Activated CD4-positive, alpha-beta T cell treated with anti-CD3 and anti-CD28 coated beads for 36 hours (primary cell): ENCODE results near the gene CTSZ. TPM values are rescaled to one million over a fixed set of nuclear protein-coding genes. Genes with fewer than 3 reads are reported as not detected.
A peak's percentile ranks its signal among the peaks of the same experiment; 100 is the strongest.
"Not testable (repeated sequence)": the region's sequence is repeated elsewhere in the genome, so short reads cannot be mapped to it uniquely, and the experiment has no call there.

Experiments
- ATAC-seq: fragments of 200-7000 bp; cut with Tn5 transposase; one replicate; pipeline ENCODE4 v1.10.0; 2021; ENCODE audit warnings: mild to moderate bottlenecking, moderate library complexity
- CTCF ChIA-PET: fragments of 350-600 bp; sonication (Branson Sonifier 250); formaldehyde crosslinking; loops from one replicate; lab custom pipeline; 2021; ENCODE audit warnings: antibody characterized with exemption; lab: Charles Lee
- POLR2A ChIA-PET: fragments of 350-600 bp; sonication (Branson Sonifier 250); formaldehyde crosslinking; loops from one replicate; lab custom pipeline; 2021; ENCODE audit warnings: antibody characterized with exemption, inconsistent platforms; lab: Charles Lee
- DNase-seq: peaks from one replicate; pipeline ENCODE4 v3.0.0-alpha.2; 2020
- H3K27ac Mint-ChIP-seq: one replicate; pipeline ENCODE4 v1.8.0; 2021; ENCODE audit warnings: mixed read lengths
- H3K27me3 Mint-ChIP-seq: one replicate; pipeline ENCODE4 v1.8.0; 2021; ENCODE audit warnings: mixed read lengths
- H3K36me3 Mint-ChIP-seq: one replicate; pipeline ENCODE4 v1.8.0; 2021; ENCODE audit warnings: low read depth, mixed read lengths
- H3K4me1 Mint-ChIP-seq: one replicate; pipeline ENCODE4 v1.8.0; 2021; ENCODE audit warnings: mixed read lengths
- H3K4me3 Mint-ChIP-seq: one replicate; pipeline ENCODE4 v1.8.0; 2021; ENCODE audit warnings: mild to moderate bottlenecking, moderate library complexity, mixed read lengths
- H3K9me3 Mint-ChIP-seq: one replicate; pipeline ENCODE4 v1.8.0; 2021; ENCODE audit warnings: low read depth, mixed read lengths
- intact Hi-C, 2 experiments: fragments of 100-400 bp; cut with DNase I in 1 of 2; cut with micrococcal nuclease in 1 of 2; formaldehyde crosslinking; loops; one replicate each; pipeline versions ENCODE4 v1.14.2 to v1.15.1; 2022 to 2024; cut with DNase I, micrococcal nuclease
- total RNA-seq, 2 experiments: library from RNA; stranded (reverse); gene quantifications; one replicate each; pipeline ENCODE4 v1.2.3, GENCODE V29; 2021

Gene CTSZ
- total RNA-seq, 2 experiments from 2014 or later, result 26.6 to 29.4 TPM

DNA sequence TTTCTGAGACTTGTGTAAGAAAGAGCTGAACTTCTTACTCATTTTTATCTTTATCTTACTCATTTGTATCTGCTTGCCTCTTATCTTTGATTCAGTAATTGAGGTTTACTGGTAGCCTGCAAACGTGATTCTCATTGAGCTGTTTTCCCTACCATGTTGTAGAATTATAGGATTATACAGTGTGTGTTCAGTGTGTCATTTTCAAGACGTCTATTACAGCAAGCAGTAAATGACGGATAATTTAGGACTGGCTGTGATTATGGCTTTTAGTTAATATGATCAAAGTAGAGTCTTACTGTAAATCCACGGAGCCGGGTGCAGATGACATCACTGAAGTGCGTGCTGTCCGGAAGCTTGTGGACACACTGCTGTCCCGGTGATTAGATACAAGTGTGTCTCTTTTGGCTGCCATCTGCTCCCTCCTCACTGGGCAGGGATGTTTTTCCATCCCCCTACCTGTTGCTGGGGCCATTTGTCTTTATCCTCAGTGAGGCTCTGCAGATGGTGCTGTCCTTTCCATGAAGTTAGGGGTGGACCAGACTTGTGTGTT is 20.0 kb downstream of the CTSZ start:
- Mint-ChIP-seq H3K9me3 (no peaks in the 10 kb centered on the region), H3K36me3 (peaks cover 76% of the 10 kb centered on the region), H3K4me3 (no peak overlapping the region), H3K27me3 (no peaks in the 10 kb centered on the region), H3K27ac (peak overlapping the region; percentile 87), H3K4me1 (peaks cover 44% of the 10 kb centered on the region)
- ATAC-seq, result peak; percentile 59
- POLR2A ChIA-PET, result interaction anchor here (0.7 to 0.8 kb wide), 2 partner anchors 45 to 93 kb away, joined by 3 to 4 read pairs; partner anchors contain the start of gene ATP5F1E
- CTCF ChIA-PET, result interaction anchor here (0.7 kb wide), 1 partner anchor 45 kb away, joined by 5 read pairs; the partner anchor contains the start of gene ATP5F1E
- no peak for DNase-seq
- intact Hi-C loops, result no loop called here

DNA sequence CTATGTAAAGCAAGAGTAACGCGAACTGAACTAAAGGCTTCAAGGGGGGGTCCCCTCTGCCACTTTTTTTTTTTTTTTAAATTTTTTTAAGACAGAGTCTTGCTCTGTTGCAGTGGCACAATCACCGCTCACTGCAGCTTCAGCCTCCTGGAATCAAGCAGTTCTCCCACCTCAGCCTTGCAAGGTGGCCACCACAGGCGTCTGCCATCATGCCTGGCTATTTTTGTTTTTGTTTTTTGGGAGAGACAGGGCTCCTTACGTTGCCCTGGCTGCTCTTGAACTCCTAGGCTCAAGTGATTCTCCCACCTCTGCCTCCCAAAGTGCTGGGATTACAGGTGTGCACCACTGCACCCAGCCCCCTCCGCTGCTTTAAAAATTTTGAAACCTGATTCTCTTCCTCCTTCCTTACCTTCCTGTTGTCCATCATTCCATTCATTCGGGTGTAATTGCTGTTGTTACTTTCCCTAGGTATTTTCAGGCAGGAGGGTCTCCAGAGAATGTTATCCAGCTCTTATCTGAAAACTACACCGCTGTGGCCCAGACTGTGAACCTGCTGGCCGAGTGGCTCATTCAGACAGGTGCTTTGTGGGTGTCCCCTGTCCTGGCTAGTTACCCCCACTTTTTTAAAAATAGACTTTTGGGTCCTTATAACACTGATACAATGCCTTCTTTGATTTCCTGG is 20.6 kb downstream of the CTSZ start:
- POLR2A ChIA-PET, result interaction anchor here (0.7 to 0.8 kb wide), 2 partner anchors 46 to 92 kb away, joined by 3 to 4 read pairs; partner anchors contain the start of gene ATP5F1E
- peaks cover 73% of the 10 kb centered on the region for H3K36me3 Mint-ChIP-seq

DNA sequence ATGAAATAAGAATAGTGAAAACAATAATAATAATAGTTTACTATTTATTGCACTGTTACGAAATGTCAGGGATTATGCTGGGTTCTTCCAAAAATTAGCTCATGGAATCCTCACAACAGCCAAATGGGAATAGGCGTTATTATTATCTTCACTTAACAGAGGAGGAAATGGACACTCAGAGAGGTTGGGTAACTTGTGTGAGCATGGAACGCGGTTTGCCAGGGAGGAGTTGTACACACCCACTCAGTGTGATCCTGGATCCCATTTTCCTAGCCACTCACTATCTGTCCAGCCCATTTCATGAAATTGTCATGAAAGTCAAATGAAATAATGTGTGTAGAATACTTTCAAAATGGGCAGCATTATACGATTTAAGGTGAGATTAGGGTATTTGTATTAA is 21.4 kb downstream of the CTSZ start:
- no peak for ATAC-seq
- ChIA-PET CTCF (interaction anchor here (0.8 kb wide), 1 partner anchor 236 kb away, joined by 3 read pairs; no protein-coding TSS in a partner anchor), POLR2A (interaction anchor here (1.8 kb wide), 1 partner anchor 46 kb away, joined by 4 read pairs; the partner anchor contains the start of gene ATP5F1E)
- Mint-ChIP-seq H3K4me1 (peaks cover 44% of the 10 kb centered on the region), H3K4me3 (no peak overlapping the region), H3K27ac (no peak overlapping the region), H3K36me3 (peaks cover 66% of the 10 kb centered on the region), H3K9me3 (no peaks in the 10 kb centered on the region), H3K27me3 (no peaks in the 10 kb centered on the region)
- intact Hi-C loops, result no loop called here
- no peak for DNase-seq

More for the DNA sequence above, 20.6 kb downstream of the CTSZ start:
- intact Hi-C loops, result no loop called here
- CTCF ChIA-PET, result interaction anchor here (0.7 to 0.8 kb wide), 2 partner anchors 45 to 236 kb away, joined by 3 to 5 read pairs; partner anchors contain the start of gene ATP5F1E
- Mint-ChIP-seq H3K27me3 (no peaks in the 10 kb centered on the region), H3K27ac (peak overlapping the region; percentile 87), H3K4me1 (peaks cover 44% of the 10 kb centered on the region), H3K4me3 (no peak overlapping the region), H3K9me3 (no peaks in the 10 kb centered on the region)
- no peak for DNase-seq
- no peak for ATAC-seq

DNA sequence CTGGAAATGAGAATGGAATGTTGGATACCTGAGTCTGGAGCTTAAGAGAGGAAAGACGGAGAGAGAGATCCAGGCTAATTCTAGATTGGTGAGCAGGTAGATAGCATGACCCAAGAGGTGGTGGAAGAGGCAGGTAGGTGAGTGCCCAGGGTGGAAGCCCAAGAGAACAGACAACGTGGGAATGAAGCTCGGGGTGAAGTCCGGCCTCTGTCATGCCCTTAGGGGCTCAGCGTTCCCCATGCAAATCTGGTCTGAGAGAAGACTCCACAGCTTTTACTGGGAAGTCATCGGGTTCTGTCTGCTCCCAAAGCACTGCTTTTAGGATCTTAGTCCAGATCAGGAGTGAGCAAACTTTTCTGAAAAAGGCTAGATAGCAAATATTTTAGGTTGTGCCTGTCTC is 22.4 kb downstream of the CTSZ start:
- Mint-ChIP-seq H3K36me3 (peaks cover 59% of the 10 kb centered on the region), H3K4me1 (peaks cover 44% of the 10 kb centered on the region), H3K9me3 (no peaks in the 10 kb centered on the region), H3K4me3 (no peak overlapping the region), H3K27me3 (no peaks in the 10 kb centered on the region), H3K27ac (peak overlapping the region; percentile 49)
- ChIA-PET CTCF (interaction anchor here (0.7 to 1.7 kb wide), 3 partner anchors 9 to 851 kb away, joined by 3 to 4 read pairs (median 3); no protein-coding TSS in a partner anchor), POLR2A (interaction anchor here (1.8 kb wide), 1 partner anchor 47 kb away, joined by 4 read pairs; the partner anchor contains the start of gene ATP5F1E)
- ATAC-seq, result no peak
- intact Hi-C loops, result loop anchor here (5.0 kb wide), 2 partner anchors 48 to 77 kb away; partner anchors contain the start of gene ATP5F1E (in 1 of the 2)
- DNase-seq, result no peak

DNA sequence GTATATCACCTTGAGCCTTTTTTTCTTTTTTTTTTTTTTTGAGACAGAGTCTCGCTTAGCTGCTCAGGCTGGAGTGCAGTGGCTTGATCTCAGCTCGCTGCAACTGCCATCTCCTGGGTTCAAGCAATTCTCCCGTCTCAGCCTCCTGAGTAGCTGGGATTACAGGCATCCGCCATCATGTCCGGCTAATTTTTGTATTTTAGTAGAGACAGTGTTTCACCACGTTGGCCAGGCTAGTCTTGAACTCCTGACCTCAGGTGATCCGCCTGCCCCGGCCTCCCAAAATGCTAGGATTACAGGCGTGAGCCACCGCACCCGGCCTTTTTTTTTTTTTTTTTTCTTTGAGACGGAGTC is 24.0 kb downstream of the CTSZ start:
- peak overlapping the region; percentile 85 for H3K4me3 Mint-ChIP-seq
- peaks cover 44% of the 10 kb centered on the region for H3K4me1 Mint-ChIP-seq
- POLR2A ChIA-PET, result interaction anchor here (1.0 to 1.2 kb wide), 3 partner anchors 20 to 109 kb away, joined by 3 to 6 read pairs (median 4); partner anchors contain the start of gene ATP5F1E
- H3K27me3 Mint-ChIP-seq, H3K9me3 Mint-ChIP-seq, H3K27ac Mint-ChIP-seq, ATAC-seq, DNase-seq: not testable (repeated sequence)
- intact Hi-C loops, result loop anchor here (5.0 kb wide), 2 partner anchors 49 to 76 kb away; partner anchors contain the start of gene ATP5F1E (in 1 of the 2)
- H3K36me3 Mint-ChIP-seq, result peaks cover 45% of the 10 kb centered on the region
- CTCF ChIA-PET, result interaction anchor here (0.8 to 1.6 kb wide), 2 partner anchors 13 to 1497 kb away, joined by 4 to 5 read pairs; no protein-coding TSS in a partner anchor

DNA sequence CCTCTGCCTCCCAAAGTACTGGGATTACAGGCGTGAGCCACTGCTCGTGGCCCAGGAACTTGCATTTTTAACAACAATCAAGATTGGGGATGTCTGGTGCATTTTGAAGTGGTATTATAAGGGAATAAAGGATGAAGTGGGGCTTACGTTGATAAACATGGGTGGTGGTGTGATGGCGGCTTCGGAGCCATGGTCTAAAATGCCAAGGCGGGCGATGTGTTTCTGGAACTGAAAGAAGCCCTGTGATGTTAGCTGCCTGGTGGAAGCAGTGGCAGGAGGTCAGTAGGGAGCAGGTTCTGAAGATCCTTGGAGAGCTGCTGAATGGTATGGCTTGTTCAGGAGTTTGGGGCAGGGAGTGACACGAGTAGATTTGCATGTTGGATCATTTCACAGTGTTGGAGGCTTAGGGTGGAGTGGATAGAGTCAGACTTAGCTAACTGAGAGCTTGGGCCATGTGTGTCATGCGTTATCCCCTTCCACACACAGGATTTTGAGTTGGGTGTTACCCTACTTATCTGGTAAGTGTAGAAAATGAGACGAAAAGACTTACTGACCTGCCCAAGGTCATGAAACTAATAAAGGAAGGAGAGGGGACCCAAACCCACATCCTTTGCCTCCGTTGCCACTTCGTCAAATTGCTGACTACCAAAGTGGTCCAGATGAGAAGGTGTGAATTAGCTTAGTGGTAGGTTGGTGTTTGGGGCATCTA is 24.5 kb downstream of the CTSZ start:
- Mint-ChIP-seq H3K4me1 (peaks cover 44% of the 10 kb centered on the region), H3K27ac (peak overlapping the region; percentile 90), H3K9me3 (no peaks in the 10 kb centered on the region), H3K4me3 (peak overlapping the region; percentile 85), H3K27me3 (no peaks in the 10 kb centered on the region), H3K36me3 (peaks cover 39% of the 10 kb centered on the region)
- POLR2A ChIA-PET, result interaction anchor here (0.6 to 1.3 kb wide), 5 partner anchors 20 to 140 kb away, joined by 3 to 6 read pairs (median 3); partner anchors contain the start of gene ATP5F1E
- DNase-seq (no peak), ATAC-seq (peak; percentile 21)
- CTCF ChIA-PET, result interaction anchor here (0.6 to 1.6 kb wide), 6 partner anchors 11 to 1497 kb away, joined by 3 to 5 read pairs (median 4); no protein-coding TSS in a partner anchor
- intact Hi-C loops, result loop anchor here (5.0 kb wide), 2 partner anchors 50 to 75 kb away; partner anchors contain the start of gene ATP5F1E (in 1 of the 2)

DNA sequence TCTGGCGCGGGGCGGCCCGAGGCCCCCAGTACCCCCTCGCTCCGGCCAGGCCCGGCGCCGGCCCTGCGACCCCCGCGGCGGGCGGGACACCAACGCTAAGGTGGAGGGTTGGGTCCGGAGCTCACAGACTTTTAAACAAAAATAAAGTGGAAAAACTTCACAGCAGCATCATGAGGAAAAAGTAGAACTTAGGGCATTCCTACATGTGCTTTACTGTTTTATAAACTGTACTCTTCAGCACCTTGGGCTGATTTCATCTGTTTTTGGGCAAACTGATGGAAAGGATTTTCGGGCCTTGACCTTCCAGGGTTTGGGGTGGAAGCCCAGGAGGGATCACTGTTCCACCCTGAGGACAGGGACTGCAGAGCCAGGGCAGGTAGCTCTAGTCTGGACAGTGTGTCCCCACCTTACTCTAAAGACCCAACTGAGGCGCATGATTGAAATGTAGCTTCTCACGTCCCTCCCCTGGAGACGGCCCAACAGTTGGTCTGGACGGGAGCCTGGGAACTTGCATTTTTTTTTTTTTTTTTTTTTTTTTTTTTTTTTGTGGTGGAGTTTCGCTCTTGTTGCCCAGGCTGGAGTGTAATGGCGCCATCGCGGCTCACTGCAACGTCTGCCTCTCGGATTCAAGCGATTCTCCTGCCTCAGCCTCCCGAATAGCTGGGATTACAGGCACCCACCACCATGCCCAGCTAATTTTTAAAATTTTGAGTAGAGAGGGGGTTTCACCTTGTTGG is 25.3 kb downstream of the CTSZ start:
- Mint-ChIP-seq H3K4me3 (peak overlapping the region; percentile 85), H3K36me3 (peaks cover 32% of the 10 kb centered on the region), H3K27me3 (no peaks in the 10 kb centered on the region), H3K9me3 (no peaks in the 10 kb centered on the region), H3K4me1 (peaks cover 39% of the 10 kb centered on the region), H3K27ac (peak overlapping the region; percentile 89)
- ATAC-seq (peak; percentile 5), DNase-seq (peak; percentile 31)
- intact Hi-C loops, result loop anchor here (1.0 to 5.0 kb wide), 13 partner anchors 26 to 672 kb away; partner anchors contain the start of genes ATP5F1E (in 2 of the 2), PRELID3B (in 2 of the 2), CTSZ (in 1 of the 2) and RAB22A (in 1 of the 2)
- ChIA-PET POLR2A (interaction anchor here (0.6 to 1.3 kb wide), 2 partner anchors 51 to 141 kb away, joined by 3 read pairs; partner anchors contain the start of gene ATP5F1E), CTCF (interaction anchor here (0.6 to 1.6 kb wide), 6 partner anchors 11 to 1094 kb away, joined by 3 to 5 read pairs (median 4); no protein-coding TSS in a partner anchor)

DNA sequence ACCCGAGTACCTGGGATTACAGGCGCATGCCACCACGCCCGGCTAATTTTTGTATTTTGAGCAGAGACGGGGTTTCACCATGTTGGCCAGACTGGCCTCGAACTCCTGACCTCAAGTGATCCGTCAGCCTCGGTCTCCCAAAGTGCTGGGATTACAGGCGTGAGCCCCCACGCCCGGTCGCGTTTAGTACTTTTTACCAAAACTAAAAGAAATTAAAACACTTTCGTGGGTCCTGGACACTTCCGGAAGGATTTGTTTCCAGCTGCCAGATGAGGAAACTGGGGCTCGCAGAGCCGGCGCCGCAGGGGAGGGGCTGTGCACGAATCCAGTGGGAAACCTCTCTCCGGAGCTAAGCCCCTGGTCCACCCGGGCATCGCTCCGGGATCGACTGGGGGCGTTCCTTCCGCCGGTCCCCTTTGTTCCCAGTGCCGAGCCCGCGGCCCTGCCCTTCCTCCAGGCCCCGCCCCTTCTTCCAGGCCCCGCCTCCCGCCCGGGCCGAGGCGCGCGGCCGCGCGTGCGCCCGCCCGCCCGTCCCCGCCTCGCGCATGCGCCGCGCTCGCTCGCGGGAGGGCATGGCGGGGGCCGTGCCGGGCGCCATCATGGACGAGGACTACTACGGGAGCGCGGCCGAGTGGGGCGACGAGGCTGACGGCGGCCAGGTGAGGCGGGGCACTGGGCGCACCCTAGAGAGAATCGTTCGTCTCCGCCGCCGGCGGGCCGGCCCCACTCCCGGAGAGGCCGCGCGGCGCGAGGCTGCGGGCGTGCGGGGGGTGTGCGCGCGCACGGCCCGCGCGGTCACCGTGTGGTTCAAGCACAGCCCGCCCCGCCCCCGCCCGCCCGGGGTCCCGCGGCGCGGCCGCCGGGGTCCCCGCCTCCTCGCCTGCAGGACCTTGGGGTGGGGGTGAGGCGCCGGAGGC is 26.1 kb downstream of the CTSZ start, which contains the start of gene NELFCD:
NELFCD (plus strand) TSS at position 546 of the 917 bp plus-strand sequence; CDS start at position 600, 54 bp downstream.
- peak; percentile 87 for ATAC-seq
- peak within 1 kb of the TSS; percentile 89 for H3K27ac Mint-ChIP-seq
- H3K36me3 Mint-ChIP-seq, result peaks cover 27% of the 10 kb centered on the region
- ChIA-PET POLR2A (interaction anchor here (1.3 kb wide), 1 partner anchor 51 kb away, joined by 3 read pairs; the partner anchor contains the start of gene ATP5F1E), CTCF (interaction anchor here (0.6 to 0.8 kb wide), 2 partner anchors 37 to 1095 kb away, joined by 3 read pairs; no protein-coding TSS in a partner anchor)
- intact Hi-C loops, result loop anchor here (1.0 to 5.0 kb wide), 13 partner anchors 26 to 672 kb away; partner anchors contain the start of genes ATP5F1E (in 2 of the 2), PRELID3B (in 2 of the 2), CTSZ (in 1 of the 2) and RAB22A (in 1 of the 2)
- H3K27me3 Mint-ChIP-seq, result no peaks in the 10 kb centered on the region
- peak; percentile 94 for DNase-seq
- peak within 1 kb of the TSS; percentile 85 for H3K4me3 Mint-ChIP-seq
- no peaks in the 10 kb centered on the region for H3K9me3 Mint-ChIP-seq
- H3K4me1 Mint-ChIP-seq, result peaks cover 32% of the 10 kb centered on the region
